Right atrium auricular region (tissue), 2 donors: Measurements from ENCODE around the gene NMD3. TPM values are rescaled to one million over a fixed set of nuclear protein-coding genes. Genes with fewer than 3 reads are reported as not detected.

Experiments
- DNase-seq: peaks from one replicate; pipeline ENCODE4 v3.0.0-alpha.2; 2019; ENCODE audit warnings: low spot score
- H3K27ac ChIP-seq, 2 donors: fragments of 200-600 bp; sonication (generic); 1 replicate in 1 of 2; 2 replicates in 1 of 2; pipeline ENCODE4 v1.5.1; 2016 to 2019
- H3K27me3 ChIP-seq, 2 donors: fragments of 200-600 bp; sonication (generic); one replicate each; pipeline versions ENCODE4 v1.5.1 to v1.6.0; 2017 to 2019
- H3K36me3 ChIP-seq: fragments of 200-600 bp; sonication (generic); one replicate; pipeline ENCODE4 v1.5.1; 2016
- H3K4me1 ChIP-seq, 2 donors: fragments of 200-600 bp; sonication (generic); one replicate each; pipeline versions ENCODE4 v1.5.1 to v1.6.0; 2017 to 2019
- H3K4me3 ChIP-seq, 2 donors: fragments of 200-600 bp; sonication (generic); 1 replicate in 1 of 2; 2 replicates in 1 of 2; pipeline ENCODE4 v1.5.1; 2017 to 2019; ENCODE audit warnings: mild to moderate bottlenecking in 1 of 2, moderate library complexity in 1 of 2
- H3K9me3 ChIP-seq, 2 donors: fragments of 200-600 bp; sonication (generic); one replicate each; pipeline ENCODE4 v1.5.1; 2019
- total RNA-seq, 2 donors: library from RNA; depleted of rRNA; stranded (reverse); fragments of >200 nt; gene quantifications; one replicate each; pipeline ENCODE4 v1.1.0, GENCODE V29; 2016
- TF ChIP-seq, protein P1 (sequence below), 2 donors: fragments of 200-600 bp; sonication (generic); IDR thresholded peaks; one replicate each; pipeline ENCODE4 v1.5.1; 2019; ENCODE audit warnings: antibody characterized with exemption in 2 of 2

Gene NMD3
- total RNA-seq, 2 donors from 2014 or later, result 33.2 to 40.8 TPM

DNA sequence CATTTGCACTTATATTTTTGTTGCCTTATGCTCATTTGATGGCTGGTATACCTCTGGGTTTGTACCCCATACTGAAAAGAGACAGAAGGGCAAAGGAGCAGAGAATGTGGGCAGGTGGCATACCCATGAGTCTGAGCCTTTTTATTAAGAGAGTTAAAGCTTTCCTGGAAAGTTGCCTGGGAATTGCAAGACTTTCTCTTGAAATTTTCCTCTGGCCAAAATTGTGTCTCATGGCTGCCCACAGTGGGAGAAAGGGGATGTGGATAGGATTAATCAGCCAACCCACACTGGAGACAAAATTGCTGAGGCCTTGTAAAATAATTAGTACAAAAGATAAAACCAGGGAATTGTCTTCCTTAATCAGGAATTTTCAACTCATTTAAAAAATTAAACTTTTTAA is 8.2 kb upstream of the NMD3 start:
- Histone ChIP-seq H3K4me3 (no peak overlapping the region), H3K36me3 (no peaks in the 10 kb centered on the region), H3K27me3 (no peaks in the 10 kb centered on the region), H3K4me1 (no peaks in the 10 kb centered on the region), H3K27ac (no peak overlapping the region), H3K9me3 (no peaks in the 10 kb centered on the region)
- DNase-seq, result no peak
- TF ChIP-seq, protein P1, sequence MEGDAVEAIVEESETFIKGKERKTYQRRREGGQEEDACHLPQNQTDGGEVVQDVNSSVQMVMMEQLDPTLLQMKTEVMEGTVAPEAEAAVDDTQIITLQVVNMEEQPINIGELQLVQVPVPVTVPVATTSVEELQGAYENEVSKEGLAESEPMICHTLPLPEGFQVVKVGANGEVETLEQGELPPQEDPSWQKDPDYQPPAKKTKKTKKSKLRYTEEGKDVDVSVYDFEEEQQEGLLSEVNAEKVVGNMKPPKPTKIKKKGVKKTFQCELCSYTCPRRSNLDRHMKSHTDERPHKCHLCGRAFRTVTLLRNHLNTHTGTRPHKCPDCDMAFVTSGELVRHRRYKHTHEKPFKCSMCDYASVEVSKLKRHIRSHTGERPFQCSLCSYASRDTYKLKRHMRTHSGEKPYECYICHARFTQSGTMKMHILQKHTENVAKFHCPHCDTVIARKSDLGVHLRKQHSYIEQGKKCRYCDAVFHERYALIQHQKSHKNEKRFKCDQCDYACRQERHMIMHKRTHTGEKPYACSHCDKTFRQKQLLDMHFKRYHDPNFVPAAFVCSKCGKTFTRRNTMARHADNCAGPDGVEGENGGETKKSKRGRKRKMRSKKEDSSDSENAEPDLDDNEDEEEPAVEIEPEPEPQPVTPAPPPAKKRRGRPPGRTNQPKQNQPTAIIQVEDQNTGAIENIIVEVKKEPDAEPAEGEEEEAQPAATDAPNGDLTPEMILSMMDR (IDR thresholded peaks at IDR 0.05), result no peak

DNA sequence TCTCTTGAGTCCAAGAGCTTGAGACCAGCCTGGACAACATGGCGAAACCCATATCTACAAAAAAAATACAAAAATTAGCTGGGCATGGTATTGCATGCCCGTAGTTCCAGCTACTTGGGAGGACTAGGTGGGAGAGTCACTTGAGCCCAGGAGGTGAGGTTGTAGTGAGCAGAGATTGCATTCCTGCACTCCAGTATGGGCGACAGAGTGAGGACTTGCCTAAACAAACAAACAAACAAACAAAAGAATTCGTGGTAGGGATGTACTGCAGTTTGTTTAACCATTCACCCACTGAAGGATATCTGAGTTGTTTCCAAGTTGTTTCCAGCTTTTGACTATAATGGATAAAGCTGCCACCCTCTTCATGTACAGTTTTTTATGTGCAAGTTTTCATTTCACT is 7.5 kb upstream of the NMD3 start:
- TF ChIP-seq, protein P1 (IDR thresholded peaks at IDR 0.05), result no peak
- H3K36me3 ChIP-seq, result no peaks in the 10 kb centered on the region
- DNase-seq, result no peak
- H3K4me3 ChIP-seq, result no peak overlapping the region
- H3K4me1 ChIP-seq, result no peaks in the 10 kb centered on the region
- no peaks in the 10 kb centered on the region for H3K27me3 ChIP-seq
- H3K9me3 ChIP-seq, result no peaks in the 10 kb centered on the region
- no peak overlapping the region for H3K27ac ChIP-seq

DNA sequence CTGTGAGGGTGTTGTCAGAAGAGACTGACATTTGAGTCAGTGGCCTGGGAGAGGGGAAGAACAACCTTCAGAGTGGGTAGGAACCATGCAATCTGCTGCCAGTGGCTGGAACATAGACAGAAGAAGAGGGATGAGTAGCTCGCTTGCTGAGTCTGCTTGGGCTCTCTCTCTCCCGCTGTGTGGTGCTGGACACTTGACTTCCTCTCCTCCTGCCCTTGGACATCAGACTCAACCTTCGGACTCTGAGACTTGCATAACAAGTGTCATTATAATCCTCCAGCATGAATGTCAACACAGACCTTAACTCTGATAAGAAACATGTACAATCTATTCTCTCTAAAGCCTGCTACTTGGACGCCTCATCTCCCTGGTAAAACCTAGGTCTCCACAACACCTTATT is 5.9 kb upstream of the NMD3 start:
- Histone ChIP-seq H3K27me3 (no peaks in the 10 kb centered on the region), H3K9me3 (no peaks in the 10 kb centered on the region), H3K36me3 (no peaks in the 10 kb centered on the region), H3K4me3 (no peak overlapping the region), H3K4me1 (no peaks in the 10 kb centered on the region), H3K27ac (no peak overlapping the region)
- TF ChIP-seq, protein P1 (IDR thresholded peaks at IDR 0.05), result no peak
- no peak for DNase-seq

DNA sequence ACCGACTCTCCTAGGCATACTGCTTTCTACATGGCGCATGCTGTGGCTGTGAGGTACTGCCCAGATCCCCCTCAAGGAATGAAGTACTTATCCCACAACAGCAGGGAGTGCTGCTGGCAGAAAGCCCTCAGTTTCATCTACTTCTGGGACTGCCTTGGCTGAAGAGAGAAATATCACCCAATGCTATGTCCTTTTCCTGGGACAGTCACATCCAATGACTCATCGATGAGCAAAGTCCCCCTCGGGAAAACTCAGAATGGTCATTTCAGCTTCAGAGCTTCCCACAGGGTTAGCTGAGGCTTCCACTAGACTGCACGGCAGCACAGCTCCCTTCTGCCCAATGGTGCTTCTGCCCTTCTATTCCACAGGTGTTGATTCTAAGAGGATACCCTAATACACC is 3.6 kb upstream of the NMD3 start:
- Histone ChIP-seq H3K27me3 (no peaks in the 10 kb centered on the region), H3K4me3 (no peak overlapping the region), H3K36me3 (no peaks in the 10 kb centered on the region), H3K9me3 (no peaks in the 10 kb centered on the region), H3K27ac (no peak overlapping the region), H3K4me1 (peaks cover 0 to 11% of the 10 kb centered on the region in 2 donors)
- TF ChIP-seq, protein P1 (IDR thresholded peaks at IDR 0.05), result no peak
- no peak for DNase-seq

DNA sequence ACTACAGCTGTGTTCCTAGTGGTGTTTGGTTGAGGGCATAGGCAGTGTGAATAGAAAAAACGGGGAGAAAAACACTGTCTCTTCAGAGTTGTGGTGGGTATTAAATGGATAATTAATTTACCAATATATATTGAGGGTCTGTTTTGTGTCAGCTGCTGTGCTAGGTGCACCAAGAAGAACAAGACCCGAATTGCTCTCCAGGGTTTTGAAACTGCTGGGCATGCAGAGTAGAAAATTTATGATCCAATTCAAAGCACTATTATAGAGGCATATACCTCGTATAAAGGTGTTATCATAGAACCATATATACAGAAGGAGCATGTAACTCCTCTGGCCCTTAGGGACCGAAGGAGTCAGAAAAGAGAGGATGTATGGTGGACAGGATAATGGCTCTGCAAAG is 1.6 kb upstream of the NMD3 start:
- no peak for DNase-seq
- Histone ChIP-seq H3K9me3 (no peaks in the 10 kb centered on the region), H3K36me3 (no peaks in the 10 kb centered on the region), H3K4me1 (peaks cover 0 to 31% of the 10 kb centered on the region in 2 donors), H3K27ac (no peak overlapping the region), H3K27me3 (no peaks in the 10 kb centered on the region), H3K4me3 (no peak overlapping the region)
- TF ChIP-seq, protein P1 (IDR thresholded peaks at IDR 0.05), result no peak

DNA sequence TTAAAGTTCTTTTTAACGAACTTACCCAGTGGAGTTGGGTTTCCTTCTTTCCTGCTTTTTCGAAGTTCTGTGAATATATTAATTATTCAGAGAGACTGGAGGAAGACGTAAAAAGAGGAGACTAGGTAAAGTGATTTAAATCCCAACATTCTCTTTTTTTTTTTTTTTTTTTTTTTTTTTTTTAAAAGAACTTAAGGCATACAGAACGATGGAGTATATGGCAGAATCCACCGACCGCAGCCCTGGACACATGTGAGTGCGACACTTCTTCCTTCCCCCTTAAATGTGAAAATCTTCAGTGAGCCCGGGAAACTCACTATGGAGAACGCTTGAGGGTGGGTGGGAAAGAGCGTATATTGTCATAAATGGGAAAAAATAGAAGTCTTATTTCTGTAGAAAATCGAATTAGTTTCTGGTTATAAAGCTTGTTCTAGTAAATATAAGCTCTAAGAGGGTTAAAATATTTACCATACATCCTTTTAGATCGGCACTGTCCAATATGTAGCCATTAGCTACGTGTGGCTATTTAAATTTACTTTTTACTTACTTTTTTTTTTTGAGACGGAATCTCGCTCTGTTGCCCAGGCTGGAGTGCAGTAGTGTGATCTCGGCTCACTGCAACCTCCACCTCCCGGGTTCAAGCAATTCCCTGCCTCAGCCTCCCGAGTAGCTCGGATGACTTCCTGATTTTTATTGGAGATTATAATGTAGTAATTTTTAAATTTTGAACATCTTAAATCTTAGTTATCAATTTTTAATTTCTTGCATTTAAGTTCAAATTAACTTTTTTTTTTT is 892 bp downstream of the NMD3 start:
- peaks cover 0 to 36% of the 10 kb centered on the region in 2 donors for H3K4me1 ChIP-seq
- peak overlapping the region; percentile 95 to 97 for H3K27ac ChIP-seq
- TF ChIP-seq, protein P1 (IDR thresholded peaks at IDR 0.05), result no peak
- H3K27me3 ChIP-seq, result no peaks in the 10 kb centered on the region
- DNase-seq, result no peak
- H3K36me3 ChIP-seq, result peaks cover 15% of the 10 kb centered on the region
- peak overlapping the region; percentile 91 to 95 for H3K4me3 ChIP-seq
- no peaks in the 10 kb centered on the region for H3K9me3 ChIP-seq
